Stimulated activated CD8-positive, alpha-beta memory T cell treated with anti-CD3 and anti-CD28 coated beads, Interleukin-15, amount 100 ng/mL, for 4 hours (primary cell): ENCODE results near the gene CLASP2.
"Not testable (repeated sequence)": the region's sequence is repeated elsewhere in the genome, so short reads cannot be mapped to it uniquely, and the experiment has no call there.

ENCODE experiments used
- DNase-seq, 2 donors: peaks; one replicate each; pipeline ENCODE4 v3.0.0-alpha.2; 2020; ENCODE audit warnings: low read depth in 2 of 2

The CLASP2 gene

DNA sequence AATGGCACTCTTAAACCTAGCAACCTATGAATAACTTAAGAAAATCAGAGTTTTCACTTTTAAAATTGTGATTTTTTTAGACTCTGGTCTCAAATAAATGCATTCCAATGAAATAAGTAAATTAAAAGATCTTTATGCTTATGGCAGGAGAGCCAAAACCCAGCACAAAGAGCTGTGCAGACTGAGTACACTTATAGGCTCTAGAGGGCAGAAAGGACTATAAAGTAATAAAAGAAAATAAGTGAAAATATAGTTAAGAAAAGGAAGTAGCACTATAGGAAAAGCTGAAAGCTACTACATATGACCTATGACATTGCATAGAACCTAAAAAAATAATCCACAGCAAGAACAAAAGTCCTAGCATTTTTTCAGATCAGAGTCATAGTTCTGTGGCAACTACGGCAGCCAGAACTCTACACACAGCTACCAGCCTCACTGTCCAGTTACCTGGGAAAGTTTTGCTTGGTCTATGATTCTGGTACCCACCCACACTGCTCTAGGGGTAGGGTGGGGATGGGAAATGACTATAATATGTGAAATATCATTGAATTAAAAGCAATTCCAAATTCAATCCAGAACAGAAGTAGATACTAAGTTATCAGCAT is 30.5 kb downstream of the CLASP2 start:
- no peak for DNase-seq

DNA sequence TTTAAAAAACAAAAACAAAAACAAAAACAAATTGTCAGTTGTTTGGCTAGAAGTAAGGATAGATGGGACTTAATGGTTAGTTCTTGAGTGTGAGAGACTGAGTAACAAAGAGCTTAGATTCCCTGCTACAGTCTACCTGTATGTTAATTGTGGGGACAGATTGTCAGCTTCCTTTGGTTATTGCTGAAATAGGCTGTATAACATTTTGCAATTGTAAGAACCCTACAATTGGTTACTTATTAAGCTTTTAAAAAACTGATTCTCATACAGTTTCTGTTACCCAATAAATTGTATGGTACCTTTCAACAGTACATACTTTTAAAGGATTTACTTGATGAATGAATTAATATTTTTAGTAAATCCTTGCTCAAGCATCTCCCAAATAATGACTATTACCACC is 35.3 kb downstream of the CLASP2 start:
- no peak for DNase-seq

DNA sequence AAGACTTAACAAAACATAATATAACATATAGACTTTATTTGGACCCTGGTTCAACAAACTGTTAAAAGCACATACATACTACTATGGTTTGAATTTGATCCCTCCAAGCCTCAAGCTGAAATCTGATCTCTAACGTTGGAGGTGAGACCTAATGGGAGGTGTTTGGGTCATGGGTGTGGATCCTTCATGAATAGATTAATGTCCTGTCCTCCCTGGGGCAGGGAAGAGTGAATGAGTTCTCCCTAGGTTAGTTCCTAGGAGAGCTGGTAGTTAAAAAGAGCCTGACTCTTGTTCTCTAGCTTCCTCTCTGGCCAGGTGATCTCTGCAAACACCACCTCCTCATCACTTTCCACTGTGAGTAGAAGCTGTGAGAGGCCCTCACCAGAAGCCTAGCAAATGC is 36.4 kb downstream of the CLASP2 start:
- DNase-seq = no peak

DNA sequence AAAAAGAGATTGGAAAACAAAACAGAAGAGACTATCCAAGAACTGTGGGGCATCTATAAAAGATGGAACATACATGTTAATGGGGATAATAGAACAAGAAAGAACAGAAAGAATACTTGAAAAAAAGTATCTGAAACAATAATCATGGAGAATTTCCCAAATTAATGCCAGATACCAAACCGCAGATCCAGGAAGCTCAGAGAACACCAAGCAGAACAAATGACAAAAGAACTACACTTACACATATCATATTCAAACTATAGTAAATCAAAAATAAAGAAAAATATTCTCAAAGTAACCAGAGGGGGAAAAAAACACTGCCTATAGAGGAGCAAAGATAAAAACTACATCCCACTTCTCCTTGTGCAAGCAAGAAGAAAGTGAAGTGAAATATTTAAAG is 40.0 kb downstream of the CLASP2 start:
- DNase-seq = no peak

DNA sequence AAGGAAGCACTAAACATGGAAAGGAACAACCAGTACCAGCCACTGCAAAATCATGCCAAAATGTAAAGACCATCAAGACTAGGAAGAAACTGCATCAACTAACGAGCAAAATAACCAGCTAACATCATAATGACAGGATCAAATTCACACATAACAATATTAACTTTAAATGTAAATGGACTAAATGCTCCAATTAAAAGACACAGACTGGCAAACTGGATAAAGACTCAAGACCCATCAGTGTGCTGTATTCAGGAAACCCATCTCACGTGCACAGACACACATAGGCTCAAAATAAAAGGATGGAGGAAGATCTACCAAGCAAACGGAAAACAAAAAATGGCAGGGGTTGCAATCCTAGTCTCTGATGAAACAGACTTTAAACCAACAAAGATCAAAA is 44.6 kb downstream of the CLASP2 start:
- not testable (repeated sequence) for DNase-seq

DNA sequence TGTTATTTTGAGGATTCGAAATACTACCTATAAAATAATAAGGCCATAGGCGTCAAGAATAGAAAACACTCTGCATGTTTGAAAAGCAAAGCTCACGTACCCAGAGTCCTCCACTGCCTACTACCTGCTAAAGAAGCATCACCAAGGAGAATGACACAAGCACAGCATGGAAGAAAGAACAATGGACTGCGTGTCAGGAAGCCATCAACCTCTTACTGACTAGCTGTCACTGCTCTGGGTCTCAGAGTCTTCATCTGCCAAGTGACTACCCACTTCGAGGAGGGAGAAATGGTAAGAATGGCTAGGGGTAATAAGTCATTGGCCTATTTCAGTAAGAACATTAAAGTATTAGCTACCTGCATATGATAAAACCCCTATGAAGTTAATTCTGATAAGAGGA is 49.4 kb downstream of the CLASP2 start:
- no peak for DNase-seq

DNA sequence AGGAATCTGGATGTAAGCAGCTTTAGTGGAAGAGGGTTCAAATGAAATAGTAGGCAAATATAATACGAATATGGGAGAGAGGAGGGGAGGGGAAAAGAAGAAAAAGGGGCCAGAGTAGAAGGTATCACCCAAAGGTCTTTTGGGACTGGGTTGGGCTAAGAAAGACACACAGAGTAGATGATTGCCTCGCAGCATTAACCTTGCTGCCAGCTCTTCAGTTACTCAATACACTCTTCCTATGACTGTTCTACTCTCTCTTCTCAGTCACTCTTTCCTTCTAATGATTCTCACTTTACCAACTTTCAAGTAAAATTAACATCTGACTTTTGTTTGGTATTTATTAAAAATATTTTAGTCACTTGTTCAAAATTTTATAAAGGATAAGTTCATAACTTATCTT is 52.8 kb downstream of the CLASP2 start:
- no peak for DNase-seq

DNA sequence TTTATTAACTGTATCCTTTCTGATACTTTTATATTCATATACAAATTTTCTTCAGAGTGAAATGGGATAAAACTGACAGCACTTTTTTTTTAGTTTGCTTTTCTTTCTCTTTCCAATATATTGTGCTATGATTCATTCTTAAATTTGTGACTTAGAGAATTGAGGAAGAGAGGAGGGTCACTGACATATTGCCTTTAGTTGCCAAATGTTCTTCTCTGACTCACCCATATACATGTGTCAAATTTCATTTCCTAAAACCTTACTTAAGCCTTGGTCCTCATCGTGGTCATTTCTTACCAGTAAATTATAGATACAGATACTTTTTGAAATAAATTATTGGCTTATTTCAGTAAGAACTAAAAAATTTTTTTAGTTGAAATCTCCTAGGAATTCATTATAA is 53.9 kb downstream of the CLASP2 start:
- DNase-seq = no peak

DNA sequence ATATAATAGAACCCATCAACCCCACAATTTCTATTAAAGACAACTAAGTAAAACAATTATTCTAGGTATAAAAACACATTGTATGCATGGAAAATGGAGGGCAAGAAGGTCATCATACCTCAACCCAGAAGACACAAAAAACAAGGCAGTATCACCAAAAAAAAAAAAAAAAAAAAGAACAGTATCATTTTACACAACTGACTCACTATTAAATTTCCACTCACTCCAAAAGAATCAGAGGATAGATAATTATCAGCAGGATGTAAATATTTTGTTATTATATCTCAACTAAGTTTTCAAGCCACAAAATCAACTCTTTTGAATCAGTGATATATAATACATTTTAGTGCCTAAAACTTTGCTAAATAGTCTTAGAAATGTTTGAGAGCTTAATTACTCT is 55.0 kb downstream of the CLASP2 start:
- no peak for DNase-seq

DNA sequence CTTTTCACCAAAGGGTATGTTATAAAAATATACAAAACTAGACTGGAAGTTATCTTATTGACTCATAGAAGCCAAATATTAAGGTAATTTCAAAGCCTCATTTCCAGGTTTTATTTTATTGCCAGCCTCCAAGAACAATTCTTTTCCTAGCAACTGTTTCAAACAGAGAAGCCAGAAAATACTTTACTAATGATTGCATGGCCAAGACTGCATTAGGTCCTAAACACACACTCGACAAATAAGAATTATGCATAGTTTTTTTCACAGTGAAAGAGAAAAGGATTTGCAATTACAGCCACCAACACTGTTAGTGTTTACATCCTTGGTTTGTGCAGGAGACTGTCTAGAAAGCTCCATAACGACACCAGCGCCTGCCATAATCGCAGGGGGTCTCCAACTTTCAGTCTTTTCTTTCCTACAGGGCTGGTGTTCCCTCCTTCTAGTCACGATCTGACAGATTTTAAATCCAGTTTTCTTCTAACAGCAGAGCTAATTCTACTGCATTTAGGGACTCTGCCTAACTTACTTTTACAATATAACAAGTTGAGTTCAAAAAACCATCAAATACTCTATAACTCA is 58.1 kb downstream of the CLASP2 start:
- no peak for DNase-seq

DNA sequence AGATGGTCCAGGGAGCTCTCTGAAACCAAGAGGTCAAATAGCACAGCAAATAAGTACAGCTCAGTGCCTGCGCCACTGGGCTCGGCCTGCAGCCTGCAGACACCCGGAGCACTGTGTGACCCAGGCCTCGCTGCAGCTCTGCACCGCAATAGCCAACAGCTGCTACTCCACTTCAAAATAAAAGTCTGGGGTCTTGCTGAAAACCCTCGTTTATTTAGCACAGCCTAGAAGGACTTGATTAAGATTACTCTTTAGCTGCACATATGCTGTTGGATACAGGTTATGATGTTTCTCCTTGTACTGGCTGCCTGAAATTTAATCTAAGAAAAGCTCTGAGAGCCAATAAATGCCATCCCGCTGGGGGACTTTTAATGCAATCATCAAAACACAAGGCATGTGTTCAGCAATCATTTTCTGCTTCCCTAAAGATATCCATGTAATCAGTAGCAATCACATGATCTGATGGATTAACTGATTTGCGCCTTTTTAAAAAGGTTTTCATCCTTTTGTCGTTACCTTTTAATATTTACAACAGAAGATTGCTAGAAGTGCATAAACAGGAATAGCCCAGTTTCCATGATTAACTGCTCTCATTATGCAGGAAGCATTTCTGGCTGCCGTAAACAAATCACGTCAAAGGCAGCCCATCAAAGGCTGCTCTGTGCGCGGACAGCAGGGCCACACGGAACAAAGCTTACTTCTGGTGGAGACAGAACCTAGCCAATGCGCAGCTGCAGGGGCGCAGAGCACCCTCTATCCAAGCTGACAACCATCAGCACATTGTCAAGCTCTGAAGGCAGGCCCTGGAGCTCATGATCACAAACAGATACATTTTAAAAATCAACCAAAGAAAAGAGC is 58.8 kb downstream of the CLASP2 start:
- no peak for DNase-seq

DNA sequence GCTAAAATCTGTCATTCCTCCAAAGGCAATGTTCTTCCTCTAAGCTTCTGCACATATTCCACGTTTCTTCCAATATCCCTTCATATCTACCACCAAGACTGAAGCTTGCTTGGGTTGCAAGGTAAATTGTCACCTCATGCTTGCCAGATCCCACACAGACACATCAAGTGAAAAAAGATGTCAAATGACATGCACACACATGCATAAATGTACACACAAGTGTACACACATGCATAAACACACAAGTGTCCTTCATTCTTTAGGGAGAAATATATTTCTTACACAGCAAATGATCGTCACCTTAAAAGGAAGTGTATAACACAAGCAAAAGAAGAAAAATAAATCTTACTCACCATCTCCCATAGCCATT is 59.4 kb downstream of the CLASP2 start:
- no peak for DNase-seq

DNA sequence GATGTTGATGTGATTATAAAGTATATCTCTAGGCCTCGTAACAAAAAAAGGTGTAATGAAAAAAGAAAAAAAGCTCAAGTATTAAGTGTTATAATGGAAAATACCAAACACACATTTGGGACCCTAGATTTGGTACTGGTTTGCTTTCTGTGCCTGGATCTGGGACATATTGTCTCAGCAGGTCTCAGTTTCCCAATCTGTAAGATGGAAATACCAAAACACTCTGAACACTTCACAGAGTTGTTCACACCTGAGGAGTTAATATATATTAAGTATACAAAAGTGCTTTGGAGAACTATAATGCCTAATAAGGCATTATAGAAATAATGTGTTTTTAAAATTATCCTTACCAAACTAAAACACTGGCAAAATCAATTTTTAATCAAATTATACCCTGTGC is 60.0 kb downstream of the CLASP2 start:
- DNase-seq = no peak

DNA sequence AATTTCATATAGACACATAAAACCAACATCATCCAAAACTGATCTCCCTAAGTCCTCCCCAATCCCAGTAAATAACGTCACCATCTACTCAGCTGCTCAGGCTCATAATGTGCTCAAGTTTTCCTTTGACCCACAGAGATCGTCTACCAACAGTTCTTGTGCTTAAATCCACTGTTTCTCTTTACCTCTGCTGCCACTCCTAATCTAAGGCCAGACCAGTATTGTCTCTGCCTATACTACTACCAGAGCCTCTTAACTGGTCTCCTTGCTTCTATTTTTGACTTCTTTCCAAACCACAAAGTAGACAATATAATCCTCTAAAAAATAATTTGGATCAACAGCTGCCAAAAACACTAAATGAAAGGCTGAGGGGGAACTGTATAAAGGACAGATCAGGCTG is 65.3 kb downstream of the CLASP2 start:
- no peak for DNase-seq

DNA sequence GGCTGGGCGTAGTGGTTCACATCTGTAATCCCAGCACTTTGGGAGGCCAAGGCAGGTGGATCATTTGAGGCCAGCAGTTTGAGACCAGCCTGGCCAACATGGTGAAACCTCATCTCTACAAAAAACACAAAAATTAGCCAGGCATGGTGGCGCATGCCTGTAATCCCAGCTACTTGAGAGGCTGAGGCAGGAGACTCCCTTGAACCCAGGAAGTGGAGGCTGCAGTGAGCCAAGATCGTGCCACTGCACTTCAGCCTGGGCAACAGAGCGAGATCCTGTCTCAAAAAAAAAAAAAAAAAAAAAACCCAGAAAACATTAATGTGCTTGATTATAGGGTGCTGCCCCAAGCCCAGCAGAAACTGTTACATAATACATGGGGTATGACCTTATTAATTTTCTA is 67.0 kb downstream of the CLASP2 start:
- not testable (repeated sequence) for DNase-seq

DNA sequence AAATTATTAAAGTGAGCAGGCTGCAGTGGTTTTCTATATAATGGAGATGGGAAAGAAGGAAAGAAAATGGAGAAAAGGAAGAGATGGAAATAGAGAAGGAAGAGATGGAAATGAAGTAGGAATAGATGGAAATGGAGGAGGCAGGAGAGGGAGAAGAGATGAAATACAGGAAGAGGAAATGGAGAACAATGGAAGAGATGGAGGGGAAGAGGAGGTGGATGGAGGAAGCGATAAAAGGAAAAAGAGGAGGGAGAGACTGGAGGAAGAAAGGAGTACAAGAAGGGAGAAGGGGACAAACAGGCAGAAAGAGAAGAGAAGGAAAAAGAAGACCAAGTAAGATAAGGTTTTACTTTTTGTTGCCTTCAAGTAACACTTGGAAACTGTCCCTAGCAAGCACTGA is 67.6 kb downstream of the CLASP2 start:
- DNase-seq = no peak

DNA sequence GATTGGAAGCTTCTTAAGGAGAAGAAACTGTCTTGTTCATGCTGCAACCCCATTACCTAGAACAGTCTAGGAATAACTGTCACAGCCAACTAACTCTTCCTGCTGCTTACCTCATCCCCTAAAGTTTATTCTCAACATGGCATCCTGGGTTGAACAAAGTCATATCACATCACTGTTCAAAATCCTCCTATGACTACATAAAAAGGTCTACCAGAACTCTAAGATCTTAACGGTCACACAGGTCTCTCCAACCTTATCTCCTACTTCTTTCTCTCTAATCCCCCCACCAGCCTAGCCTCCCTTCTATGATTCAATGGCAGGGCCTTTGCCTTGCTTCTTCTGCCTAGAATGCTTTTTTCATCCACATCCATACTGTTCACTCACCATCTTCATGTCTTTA is 69.3 kb downstream of the CLASP2 start:
- no peak for DNase-seq

DNA sequence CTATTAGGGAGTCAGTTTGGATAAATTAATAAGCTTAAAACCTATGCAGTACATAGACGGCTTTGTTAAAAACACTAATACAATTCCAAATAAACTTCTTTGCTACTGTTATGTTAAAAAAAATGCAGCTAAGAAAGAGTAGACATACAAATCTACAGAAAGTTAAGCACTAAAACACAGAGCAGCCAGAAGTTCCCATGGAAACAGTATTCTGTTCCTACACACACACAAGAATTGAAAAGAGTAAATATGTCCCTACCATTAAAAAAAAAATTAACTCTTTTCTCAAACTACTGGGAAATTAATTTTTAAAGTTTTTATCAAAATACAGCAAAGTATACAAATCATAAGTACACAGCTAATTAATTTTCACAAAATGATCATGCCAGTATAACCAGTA is 71.6 kb downstream of the CLASP2 start:
- no peak for DNase-seq

DNA sequence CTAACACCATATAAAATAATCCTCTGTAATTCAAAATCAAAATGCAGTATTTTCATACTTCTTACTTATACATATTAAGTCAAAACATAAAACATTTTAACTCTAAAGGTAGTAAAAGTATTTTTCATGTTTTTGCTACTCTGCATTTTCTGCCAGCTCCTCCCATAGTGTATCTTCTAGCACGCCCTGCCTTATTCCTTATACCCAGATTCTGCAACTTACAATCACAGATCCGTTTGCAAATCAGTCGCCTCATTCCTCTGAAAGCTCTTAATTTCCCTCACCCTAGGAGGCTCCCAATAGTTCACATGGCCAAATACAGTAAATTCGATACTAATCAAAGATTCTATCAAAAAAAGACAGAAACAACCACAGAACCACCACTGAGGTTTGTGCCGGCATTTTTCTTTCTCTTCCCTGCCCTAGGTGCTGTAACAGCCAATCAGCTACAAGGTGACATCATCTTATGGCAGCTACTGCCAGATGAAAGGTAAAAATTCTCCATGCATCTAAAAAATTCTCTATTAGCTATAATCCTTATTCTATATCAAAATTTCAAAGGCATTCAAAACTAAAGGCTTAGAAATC is 72.9 kb downstream of the CLASP2 start:
- no peak for DNase-seq

DNA sequence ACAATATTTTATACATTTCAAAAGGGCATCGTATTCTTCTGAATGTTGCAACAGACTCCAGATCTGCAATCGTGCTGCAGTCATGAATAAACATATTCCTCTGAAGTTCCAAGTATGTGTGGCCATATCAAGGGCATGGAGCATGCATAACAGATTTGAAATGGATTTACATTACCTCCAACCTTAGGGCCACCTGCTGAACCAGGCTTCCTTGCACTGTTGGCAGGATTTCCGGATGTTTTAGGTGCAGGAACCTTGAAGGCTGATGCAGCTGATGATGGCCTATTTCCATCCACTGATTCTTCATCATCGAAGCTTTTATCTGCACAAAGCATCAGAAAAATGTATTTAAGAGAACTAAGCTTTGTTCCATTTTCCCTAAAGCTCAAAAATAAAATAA is 73.5 kb downstream of the CLASP2 start:
- DNase-seq = no peak

DNA sequence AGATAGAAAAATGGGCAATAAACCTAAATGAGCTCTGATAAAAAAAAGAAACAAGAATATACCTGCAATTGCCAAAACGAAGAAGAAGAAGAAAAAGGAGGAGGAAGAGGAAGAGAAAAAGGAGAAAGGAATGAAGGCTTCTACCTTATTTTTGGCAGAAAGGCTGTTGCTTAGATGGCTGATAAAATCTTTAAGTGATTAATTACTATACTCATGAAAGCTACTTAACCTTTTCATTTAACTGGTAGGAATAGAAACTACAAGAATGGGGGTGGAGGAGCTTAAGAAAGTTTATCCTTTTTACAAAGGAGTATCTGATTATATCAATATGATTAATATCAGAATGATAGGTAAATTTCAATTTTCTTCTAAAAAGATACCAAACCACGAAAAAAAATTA is 75.2 kb downstream of the CLASP2 start:
- DNase-seq = no peak

DNA sequence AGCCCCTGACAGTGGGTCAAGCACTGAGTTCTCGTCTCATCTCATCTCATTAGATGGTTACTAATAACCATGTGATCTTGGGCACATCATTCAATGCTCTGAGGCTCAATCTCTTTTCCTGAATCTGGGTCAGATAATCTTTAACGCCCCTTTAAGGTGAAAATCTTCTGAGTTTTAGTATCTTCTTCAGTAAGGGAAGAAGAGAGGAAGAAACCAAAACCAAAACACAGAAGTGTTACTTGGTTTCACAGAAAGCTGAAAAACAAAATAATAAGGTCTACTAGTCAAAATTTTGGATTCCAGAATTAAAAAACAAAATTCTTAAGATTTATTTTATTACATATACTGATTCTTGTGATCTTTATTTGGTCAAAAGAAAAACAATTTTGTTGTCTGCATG is 78.2 kb downstream of the CLASP2 start:
- no peak for DNase-seq

DNA sequence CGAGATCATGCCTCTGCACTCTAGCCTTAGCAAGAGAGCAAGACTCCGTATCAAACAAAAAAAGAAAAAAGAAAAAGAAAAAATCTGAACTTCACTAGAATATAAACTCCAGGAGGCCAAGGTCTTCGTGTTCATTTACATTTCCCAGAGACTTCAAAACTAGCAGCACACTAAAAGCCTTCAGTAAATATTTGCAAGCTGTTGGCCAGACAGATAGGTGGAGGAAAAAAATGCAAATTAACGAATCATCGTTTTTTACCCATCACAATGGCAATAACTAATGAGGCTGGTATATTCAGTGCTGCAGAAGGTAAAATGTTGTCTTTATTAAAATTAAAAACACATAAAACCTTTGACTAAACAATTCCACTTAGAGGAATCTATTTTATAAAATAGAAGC is 80.6 kb downstream of the CLASP2 start:
- DNase-seq = no peak
